Mesodermal cell (in vitro differentiated cells): ENCODE results near the gene SOS2. TPM values are rescaled to one million over a fixed set of nuclear protein-coding genes. Genes with fewer than 3 reads are reported as not detected.

Source experiments
- H3K27ac ChIP-seq: 2 replicates; pipeline ENCODE4 v1.7.0; 2013; ENCODE audit warnings: mild to moderate bottlenecking, low read depth, low read length, moderate library complexity; ENCODE audit not compliant: severe bottlenecking
- H3K36me3 ChIP-seq: 2 replicates; pipeline ENCODE4 v1.7.1; 2013; ENCODE audit warnings: mild to moderate bottlenecking, low read length, moderate library complexity; ENCODE audit not compliant: control insufficient read depth, insufficient read depth
- H3K4me1 ChIP-seq: one replicate; pipeline ENCODE4 v1.7.1; 2013; ENCODE audit warnings: mild to moderate bottlenecking, low read length; ENCODE audit not compliant: insufficient read depth, control insufficient read depth, poor library complexity, severe bottlenecking
- H3K4me3 ChIP-seq: 2 replicates; pipeline ENCODE4 v1.7.0; 2013; ENCODE audit warnings: low read length, control low read depth, mild to moderate bottlenecking; ENCODE audit not compliant: insufficient read depth, poor library complexity, severe bottlenecking; ENCODE audit errors: extremely low read depth
- H3K9me3 ChIP-seq: 2 replicates; pipeline ENCODE4 v1.7.1; 2013; ENCODE audit warnings: mild to moderate bottlenecking, low read length, moderate library complexity; ENCODE audit not compliant: control insufficient read depth
- WGBS, 2 experiments: methylation state at CpG; one replicate each; pipeline ENCODE4 v1.1.5; 2013; ENCODE audit warnings: missing lambda C conversion rate in 2 of 2; ENCODE audit not compliant: insufficient coverage in 2 of 2; 5-methylcytosine and 5-hydroxymethylcytosine counted together
- polyA plus RNA-seq, 2 experiments: library from polyadenylated mRNA; stranded (reverse); fragments of 50-300 nt; gene quantifications; one replicate each; pipeline ENCODE4 v1.2.3, GENCODE V29; 2013

Gene SOS2
- 21.9 TPM for polyA plus RNA-seq (2013, experiment 1 of 2)
- polyA plus RNA-seq (2013, experiment 2 of 2) = 23.9 TPM

DNA sequence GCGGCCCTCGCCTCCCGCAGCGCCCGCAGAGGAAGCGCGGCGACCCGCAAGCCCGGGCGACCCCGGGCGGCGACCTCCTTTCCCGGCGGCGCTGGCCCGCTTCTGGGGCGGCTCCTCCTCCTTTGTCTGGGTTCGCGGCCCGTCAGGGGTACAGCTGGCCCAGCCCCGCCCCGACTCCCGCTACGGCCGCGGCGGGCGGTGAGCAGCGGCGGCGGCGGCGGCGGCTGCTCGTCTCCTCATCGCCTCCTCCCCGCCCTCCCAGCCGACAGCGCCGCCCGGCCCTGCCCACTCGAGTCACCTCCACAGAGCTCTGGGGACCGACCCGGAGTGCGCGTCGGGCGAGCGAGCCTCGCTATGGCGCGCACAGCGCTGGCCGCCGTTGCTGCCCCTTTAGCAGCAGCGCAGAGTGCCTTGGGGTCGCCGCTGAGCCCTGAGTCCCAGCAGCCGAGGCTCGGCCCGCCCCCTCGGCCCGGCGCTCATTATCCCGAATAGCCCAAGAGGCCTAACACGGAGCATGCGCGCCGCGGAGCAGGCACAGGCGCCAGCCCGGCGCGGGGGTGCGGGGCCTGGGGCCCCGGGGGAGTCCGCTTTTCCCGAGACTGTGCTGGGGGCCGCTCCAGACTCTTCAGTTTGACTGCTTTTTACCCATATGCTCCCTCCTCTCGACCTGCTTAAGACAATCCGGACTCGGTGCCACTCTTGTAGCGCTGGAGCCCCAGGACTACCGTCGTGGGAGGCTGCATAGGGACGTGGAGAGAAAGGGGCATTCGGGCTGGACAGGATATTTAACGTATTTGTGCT, at the start of gene SOS2:
Gene SOS2 (minus strand): TSS at position 104 of the 801 bp plus-strand sequence. CDS start 295 bp downstream, outside the sequence.
- Histone ChIP-seq H3K4me1 (peaks cover 5% of the 10 kb centered on the region), H3K4me3 (peak within 1 kb of the TSS; percentile 88), H3K36me3 (peaks cover 11% of the 10 kb centered on the region), H3K9me3 (peaks cover 13% of the 10 kb centered on the region), H3K27ac (peak within 1 kb of the TSS; percentile 90)
- 0% methylated on average over 53 to 66 of the region's 90 CpGs for WGBS, 2 experiments

DNA sequence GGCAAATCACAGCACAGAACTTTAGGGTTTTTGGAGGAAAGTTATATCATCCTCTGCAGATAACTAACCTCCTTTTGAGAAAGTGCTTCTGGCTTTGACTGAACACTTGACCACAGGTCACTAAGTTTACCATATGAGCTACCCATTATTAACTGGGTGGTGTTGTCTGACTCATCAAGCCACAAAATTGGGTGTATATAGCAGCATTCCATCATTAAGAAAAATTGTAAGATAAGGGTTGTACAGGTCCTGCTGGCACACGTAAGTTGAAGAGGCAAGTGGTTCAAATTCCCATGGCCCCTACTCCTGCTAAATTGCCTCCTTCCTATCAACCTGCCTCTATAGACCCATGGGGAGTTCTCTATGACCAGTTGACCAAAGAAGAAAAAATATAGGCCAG, 41.1 kb upstream of the SOS2 start:
- Histone ChIP-seq H3K4me3 (no peak overlapping the region), H3K36me3 (no peaks in the 10 kb centered on the region), H3K27ac (no peak overlapping the region), H3K4me1 (no peaks in the 10 kb centered on the region), H3K9me3 (no peaks in the 10 kb centered on the region)
- WGBS, 2 experiments = no CpG with 5 or more reads among the region's 1 CpG

DNA sequence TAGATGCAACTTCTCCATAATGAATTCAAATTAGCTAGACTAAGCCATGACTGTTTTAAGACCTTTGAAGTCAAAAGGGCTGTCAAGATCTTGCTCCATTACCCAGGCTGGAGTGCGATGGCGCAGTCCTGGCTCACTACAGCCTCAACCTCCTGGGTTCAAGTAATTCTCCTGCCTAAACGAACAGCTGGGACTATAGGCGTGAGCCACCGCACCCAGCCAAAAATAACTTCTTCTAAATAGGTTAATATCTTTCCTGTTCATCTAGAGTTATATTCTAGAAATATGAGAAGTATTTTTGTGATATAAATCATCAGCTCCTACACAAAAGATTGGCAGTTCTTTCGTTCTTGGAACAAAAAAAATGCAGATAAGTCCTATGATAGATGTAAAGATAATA, 39.6 kb upstream of the SOS2 start:
- H3K27ac ChIP-seq = no peak overlapping the region
- no peaks in the 10 kb centered on the region for H3K36me3 ChIP-seq
- 85 to 100% methylated on average over 2 of the region's 6 CpGs for WGBS, 2 experiments
- H3K4me1 ChIP-seq = no peaks in the 10 kb centered on the region
- no peak overlapping the region for H3K4me3 ChIP-seq
- H3K9me3 ChIP-seq = no peaks in the 10 kb centered on the region

DNA sequence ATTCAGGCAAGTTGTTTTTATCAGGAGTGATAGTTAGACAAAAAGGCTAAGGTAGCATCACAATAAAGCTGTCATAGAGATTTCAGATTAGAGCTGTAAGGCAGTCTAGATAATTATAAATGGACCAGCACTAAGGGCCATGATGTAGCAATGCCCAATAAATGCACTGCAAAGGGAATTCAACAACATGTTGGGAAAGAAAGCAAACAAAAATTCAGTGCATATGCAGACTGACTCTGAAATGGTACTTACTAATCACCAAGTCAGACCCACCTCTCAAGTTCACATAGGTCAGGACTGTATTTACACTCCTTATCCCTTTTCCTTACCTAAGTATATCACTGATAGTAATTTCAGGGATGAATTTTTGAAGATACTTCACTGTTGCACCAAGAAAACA, 33.7 kb upstream of the SOS2 start:
- H3K4me1 ChIP-seq = no peaks in the 10 kb centered on the region
- H3K36me3 ChIP-seq = no peaks in the 10 kb centered on the region
- H3K27ac ChIP-seq = no peak overlapping the region
- no peaks in the 10 kb centered on the region for H3K9me3 ChIP-seq
- H3K4me3 ChIP-seq = no peak overlapping the region

DNA sequence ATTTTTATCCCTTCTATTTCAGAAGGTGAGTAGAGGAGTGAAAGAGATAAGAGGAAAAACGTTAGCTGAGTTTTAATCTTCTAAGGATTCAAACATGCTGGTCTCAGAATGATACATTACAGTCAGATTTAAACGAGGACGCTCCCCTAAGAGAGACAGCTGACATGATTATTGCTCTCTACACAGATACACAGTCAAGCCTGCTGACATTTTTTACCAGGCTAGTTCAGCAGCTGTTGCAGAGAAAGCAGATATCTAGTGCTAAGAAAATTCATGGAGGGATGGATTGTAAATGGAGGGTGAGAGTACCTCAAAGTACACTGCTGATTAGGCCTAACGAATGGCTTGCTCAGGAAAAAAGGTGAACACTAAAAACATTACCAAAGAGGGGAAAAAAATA, 31.9 kb upstream of the SOS2 start:
- no peaks in the 10 kb centered on the region for H3K4me1 ChIP-seq
- H3K27ac ChIP-seq = no peak overlapping the region

DNA sequence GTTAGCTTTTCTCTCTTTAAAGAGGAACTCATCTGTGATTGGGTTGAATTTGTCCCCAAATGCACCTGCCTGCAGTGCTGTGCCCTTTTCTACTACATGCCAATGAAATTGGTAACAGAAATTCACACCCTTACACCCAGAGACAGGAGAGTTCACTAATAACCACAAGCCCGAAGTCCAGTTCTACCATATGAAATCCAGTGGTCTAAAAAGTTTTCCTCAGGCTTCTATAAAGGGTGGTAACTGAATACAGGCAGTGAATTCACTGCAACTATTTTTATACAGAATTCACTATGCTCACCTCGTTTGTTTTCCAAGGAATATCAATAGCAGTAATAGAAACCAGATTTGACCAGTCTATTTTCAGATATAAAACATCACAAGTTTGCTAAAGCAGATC, 31.5 kb upstream of the SOS2 start:
- Histone ChIP-seq H3K27ac (no peak overlapping the region), H3K4me1 (no peaks in the 10 kb centered on the region), H3K36me3 (no peaks in the 10 kb centered on the region), H3K4me3 (no peak overlapping the region), H3K9me3 (no peaks in the 10 kb centered on the region)
- no CpG with 5 or more reads among the region's 2 CpGs for WGBS, 2 experiments

More for the DNA sequence above, 31.9 kb upstream of the SOS2 start:
- no peaks in the 10 kb centered on the region for H3K9me3 ChIP-seq
- 73% methylated on average over 2 of the region's 4 CpGs; no CpG with 5 or more reads in 1 of the 2 experiments for WGBS, 2 experiments
- no peak overlapping the region for H3K4me3 ChIP-seq
- no peaks in the 10 kb centered on the region for H3K36me3 ChIP-seq

DNA sequence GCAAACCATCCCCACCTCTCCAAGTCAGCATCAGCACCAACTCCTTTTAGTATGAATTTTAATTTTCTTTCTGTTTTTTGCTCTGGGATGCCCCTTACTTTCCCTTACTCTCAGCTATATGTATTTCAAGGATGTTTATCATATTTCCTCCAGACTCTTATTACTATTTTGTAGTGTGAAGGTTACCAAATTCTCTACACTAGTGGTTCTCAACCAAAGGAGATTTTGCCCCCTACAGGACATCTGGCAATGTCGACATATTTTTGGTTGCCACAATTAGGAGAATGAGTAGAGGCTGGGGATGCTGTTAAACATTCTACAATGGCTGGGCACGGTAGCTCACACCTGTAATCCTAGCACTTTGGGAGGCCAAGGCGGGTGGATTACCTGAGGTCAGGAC, 29.1 kb upstream of the SOS2 start:
- no peak overlapping the region for H3K4me3 ChIP-seq
- no peaks in the 10 kb centered on the region for H3K4me1 ChIP-seq
- H3K36me3 ChIP-seq = no peaks in the 10 kb centered on the region
- WGBS, 2 experiments = 53 to 67% methylated on average over 1 to 3 of the region's 3 CpGs
- no peaks in the 10 kb centered on the region for H3K9me3 ChIP-seq
- no peak overlapping the region for H3K27ac ChIP-seq

DNA sequence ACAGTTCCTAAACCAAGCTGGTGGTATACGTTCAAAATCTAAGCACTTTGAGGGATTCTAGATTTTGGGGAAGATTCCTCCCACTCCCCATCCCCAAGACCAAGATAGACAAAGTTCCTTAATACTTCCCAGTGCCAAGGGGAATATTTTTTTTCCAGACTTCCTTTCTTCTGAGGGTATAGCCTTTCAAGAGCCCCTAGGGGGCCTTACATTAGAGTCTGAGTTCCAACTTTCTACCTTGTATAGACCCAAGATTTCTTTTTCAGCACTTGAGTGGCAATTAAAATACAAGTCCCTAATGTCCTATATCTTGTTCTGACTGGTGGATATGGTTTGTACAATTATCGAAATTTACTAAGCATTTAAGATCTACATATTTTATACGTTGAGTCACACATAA, 28.7 kb upstream of the SOS2 start:
- Histone ChIP-seq H3K27ac (no peak overlapping the region), H3K36me3 (no peaks in the 10 kb centered on the region), H3K4me3 (no peak overlapping the region), H3K9me3 (no peaks in the 10 kb centered on the region), H3K4me1 (no peaks in the 10 kb centered on the region)
- 100% methylated on average over 1 of the region's 3 CpGs; no CpG with 5 or more reads in 1 of the 2 experiments for WGBS, 2 experiments

DNA sequence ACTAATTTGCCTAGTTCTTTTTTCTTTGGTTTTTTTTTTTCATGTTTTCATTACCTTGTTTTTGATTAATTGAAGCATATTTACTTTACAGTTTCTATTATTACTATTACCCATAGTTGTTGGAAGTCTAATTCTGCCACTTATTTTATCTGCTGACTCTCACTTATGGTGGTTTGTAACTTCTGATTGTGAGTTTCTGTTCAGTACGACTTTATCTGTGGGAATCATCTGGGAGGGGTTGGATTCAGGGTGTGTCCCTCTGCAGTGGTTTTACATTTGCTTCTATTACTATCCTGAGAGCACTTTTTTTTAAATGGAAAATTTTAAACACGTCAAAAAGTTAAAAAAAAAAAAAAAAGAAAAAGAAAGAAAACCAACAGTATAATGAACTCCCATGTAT, 26.4 kb upstream of the SOS2 start:
- no peak overlapping the region for H3K27ac ChIP-seq
- no peaks in the 10 kb centered on the region for H3K4me1 ChIP-seq
- no peaks in the 10 kb centered on the region for H3K9me3 ChIP-seq
- H3K4me3 ChIP-seq = no peak overlapping the region
- H3K36me3 ChIP-seq = no peaks in the 10 kb centered on the region
- no CpG with 5 or more reads among the region's 2 CpGs for WGBS, 2 experiments

DNA sequence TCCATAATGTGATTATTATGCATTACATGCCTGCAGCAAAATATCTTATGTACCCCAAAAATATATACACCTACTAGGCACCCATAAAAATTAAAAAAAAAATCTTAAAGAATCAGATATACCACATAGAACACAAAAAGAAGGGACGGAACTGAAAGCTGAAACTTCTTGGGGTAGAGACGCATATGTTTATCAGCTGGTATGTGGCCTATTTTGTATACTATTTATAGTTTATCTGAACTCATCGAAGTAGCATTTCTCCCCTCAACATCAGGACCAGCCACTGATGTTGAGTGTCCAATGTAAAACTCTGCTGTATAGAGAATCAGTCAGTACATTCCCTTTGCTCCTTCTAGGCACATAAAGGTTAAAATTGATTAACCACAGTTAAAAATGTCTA, 22.9 kb upstream of the SOS2 start:
- no peaks in the 10 kb centered on the region for H3K36me3 ChIP-seq
- no peak overlapping the region for H3K27ac ChIP-seq
- H3K4me3 ChIP-seq = no peak overlapping the region
- no peaks in the 10 kb centered on the region for H3K9me3 ChIP-seq
- no peaks in the 10 kb centered on the region for H3K4me1 ChIP-seq
- WGBS, 2 experiments = 83% methylated on average over 1 of the region's 3 CpGs; no CpG with 5 or more reads in 1 of the 2 experiments

DNA sequence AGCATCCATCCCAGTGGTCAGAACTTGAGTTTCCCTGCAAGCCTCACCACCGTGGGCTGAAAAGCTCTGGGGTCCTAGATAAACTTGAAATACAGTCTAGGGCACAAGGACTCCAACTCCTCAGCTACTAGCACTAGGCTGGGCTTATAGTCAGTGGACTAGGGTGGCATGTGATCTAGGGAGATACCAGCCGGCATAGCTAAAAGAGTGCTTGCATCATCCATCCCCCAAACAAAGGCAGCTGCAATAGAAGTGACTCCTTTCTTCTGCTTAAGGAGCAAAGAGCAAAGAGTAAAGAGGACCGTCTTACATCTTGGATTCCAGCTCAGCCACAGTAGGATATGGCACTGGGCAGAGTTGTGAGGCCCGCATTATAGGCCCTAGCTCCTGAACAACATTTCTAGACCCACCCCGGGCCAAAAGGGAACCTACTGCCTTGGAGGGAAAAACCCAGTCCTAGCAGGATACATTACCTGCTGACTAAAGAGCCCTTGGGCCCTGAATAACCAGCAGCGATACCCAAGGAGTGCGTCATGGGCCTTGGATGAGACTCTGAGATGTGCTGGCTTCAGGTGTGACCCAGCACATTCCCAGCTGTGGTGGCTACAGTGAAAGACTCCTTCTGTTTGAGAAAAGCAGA, 17.9 kb upstream of the SOS2 start:
- Histone ChIP-seq H3K9me3 (no peaks in the 10 kb centered on the region), H3K4me1 (no peaks in the 10 kb centered on the region), H3K36me3 (no peaks in the 10 kb centered on the region), H3K27ac (no peak overlapping the region), H3K4me3 (no peak overlapping the region)
- WGBS, 2 experiments = 89 to 98% methylated on average over 4 to 5 of the region's 7 CpGs
